GM04503 (cell line): Measurements from ENCODE around the gene P2RY6.

ENCODE experiments used
- DNase-seq: peaks from one replicate; pipeline ENCODE4 v3.0.0-alpha.2; 2012; ENCODE audit warnings: low read depth

The P2RY6 gene

DNA sequence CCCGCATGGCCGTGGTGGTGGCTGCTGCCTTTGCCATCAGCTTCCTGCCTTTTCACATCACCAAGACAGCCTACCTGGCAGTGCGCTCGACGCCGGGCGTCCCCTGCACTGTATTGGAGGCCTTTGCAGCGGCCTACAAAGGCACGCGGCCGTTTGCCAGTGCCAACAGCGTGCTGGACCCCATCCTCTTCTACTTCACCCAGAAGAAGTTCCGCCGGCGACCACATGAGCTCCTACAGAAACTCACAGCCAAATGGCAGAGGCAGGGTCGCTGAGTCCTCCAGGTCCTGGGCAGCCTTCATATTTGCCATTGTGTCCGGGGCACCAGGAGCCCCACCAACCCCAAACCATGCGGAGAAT is 25.1 kb downstream of the P2RY6 start:
- DNase-seq: no peak

DNA sequence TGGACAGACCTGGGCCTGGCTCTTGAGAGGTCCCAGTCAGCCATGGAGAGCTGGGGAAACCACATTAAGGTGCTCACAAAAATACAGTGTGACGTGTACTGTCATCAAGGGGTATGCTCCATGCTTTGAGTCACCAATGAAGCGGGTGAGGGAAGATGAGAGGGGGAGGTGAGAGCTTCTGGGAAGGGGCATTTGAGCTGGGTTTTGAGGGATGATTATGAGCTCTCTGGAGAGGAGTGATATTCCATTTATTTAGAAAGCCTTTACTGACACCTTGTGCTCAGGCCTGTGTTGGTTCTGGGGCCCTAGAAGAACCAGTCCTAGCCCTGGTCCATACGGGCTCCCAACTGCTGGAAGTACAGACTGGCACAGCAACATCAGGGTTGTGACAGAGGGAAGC is 25.6 kb downstream of the P2RY6 start:
- no peak for DNase-seq

DNA sequence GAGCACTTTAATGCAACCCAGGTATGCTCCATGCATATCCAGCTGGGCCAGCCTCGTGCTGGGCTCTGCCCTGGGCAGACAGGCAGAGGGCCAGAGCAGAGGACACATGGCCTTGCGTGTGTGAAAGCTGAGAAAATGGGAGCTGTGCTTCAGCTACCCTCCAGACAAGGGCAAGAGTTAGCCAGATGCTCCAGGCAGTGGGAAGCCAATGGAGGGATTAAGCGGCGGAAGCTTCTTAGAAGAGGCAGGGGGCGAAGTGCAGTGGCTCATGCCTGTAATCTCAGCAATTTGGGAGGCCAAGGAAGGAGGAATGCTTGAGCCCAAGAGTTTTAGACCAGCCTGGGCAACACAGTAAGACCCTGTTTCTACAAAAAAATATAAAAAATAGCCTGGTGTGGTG is 26.1 kb downstream of the P2RY6 start:
- no peak for DNase-seq

DNA sequence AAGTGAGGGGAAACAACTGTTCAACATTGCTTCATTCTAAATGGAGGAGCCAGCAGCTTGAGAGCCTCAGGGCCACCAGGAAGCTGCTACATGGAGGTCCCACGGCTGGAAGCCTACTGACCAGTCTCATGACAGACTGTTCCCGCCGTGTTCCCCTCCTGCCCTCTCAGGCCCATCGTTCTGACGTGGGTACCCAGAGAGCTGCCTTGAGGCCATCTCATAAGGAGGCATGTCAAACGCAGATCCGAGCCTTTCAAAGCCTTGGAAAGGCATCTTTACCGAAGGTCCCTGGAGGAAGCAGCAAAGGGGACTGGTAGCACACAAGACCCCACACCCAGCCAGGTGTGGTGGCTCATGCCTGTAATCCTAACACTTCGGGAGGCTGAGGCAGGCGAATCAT is 27.6 kb downstream of the P2RY6 start:
- no peak for DNase-seq

DNA sequence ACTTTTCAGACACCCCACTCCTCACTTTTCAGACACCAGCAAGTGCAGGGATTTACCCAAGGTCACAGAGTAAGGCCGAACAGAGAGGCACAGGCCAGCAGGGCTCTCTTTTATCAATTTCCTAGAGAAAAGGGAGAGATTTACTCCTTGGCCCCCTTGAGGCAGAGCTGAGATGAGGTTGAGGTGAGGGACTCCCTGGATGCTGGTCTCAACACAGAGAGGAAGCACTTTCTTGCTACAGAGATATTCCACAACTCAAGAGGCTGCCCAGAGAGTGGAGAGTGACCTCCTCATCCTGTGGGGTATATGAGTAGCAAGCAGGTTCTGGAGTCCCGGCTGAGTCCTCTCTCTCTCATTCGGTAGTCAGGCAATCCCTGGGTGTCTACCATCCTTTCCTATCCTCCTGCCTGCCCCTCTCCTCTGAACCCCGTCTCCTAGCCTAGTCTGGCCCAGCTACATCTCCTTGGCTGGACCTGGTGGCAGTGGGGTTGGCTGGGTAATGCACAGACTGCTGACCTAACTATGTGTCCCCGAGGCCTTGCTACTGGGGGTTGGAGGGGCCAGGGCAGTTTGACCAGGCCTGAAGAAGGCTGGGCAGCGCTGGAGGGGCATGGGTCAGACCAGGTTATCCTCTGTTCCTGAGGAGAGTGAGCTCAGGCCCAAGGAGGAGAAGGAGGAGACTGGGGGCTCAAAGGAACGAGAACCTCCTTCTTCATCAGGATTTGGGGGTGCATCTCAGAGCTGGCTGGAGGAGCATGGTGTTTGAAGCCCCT is 34.1 kb downstream of the P2RY6 start:
- DNase-seq: no peak

DNA sequence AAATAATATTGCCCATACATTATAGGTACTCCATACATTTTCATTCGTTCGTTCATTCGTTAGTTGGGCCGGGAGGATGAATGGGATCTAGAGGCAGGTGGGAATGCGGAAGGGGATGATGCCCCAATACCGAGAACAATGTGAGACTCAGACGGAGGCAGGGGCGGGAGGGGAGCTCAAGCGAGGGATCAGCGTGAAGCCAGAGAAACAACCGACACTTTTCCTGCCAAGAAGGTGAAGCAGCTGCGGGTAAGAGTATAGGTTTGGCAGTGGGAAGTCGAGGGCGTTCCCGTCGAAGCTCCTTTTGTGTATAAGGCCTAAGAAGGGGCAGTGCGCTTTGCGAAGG is 34.8 kb downstream of the P2RY6 start:
- DNase-seq: no peak

DNA sequence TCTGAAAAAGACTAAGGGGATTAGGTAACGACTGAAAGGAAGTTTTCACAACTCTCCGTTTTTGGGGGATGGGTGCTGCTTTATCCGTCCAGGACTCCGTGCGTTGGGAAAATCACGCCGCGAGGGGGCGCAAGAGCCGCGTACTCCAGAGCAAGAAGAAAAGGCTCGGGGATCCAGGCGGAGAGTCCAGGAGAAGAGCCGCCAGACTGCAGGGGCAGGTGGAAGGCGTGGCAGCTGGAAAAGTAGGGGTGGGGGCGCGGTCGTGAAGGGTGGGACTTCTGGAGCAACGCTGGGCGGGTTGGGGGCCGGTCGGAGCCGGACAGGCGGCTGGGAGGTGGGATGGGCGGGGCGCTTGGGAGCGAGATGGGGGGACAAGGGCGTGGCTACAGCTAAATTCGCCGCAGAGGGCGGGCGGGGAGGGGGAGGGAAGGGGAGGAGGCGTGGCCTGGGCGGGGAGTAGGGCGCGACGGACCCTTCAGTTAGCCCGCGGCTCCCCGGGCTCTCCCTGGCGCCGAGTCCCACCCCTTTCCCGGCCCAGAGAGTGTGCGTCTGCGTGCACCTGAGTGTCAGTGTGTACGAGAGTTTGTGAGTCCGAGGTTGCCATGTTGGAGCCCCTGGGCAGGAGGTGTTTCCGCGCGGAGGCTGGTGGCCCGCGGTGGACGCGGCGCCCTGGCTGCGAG is 35.3 kb downstream of the P2RY6 start:
- DNase-seq: no peak

DNA sequence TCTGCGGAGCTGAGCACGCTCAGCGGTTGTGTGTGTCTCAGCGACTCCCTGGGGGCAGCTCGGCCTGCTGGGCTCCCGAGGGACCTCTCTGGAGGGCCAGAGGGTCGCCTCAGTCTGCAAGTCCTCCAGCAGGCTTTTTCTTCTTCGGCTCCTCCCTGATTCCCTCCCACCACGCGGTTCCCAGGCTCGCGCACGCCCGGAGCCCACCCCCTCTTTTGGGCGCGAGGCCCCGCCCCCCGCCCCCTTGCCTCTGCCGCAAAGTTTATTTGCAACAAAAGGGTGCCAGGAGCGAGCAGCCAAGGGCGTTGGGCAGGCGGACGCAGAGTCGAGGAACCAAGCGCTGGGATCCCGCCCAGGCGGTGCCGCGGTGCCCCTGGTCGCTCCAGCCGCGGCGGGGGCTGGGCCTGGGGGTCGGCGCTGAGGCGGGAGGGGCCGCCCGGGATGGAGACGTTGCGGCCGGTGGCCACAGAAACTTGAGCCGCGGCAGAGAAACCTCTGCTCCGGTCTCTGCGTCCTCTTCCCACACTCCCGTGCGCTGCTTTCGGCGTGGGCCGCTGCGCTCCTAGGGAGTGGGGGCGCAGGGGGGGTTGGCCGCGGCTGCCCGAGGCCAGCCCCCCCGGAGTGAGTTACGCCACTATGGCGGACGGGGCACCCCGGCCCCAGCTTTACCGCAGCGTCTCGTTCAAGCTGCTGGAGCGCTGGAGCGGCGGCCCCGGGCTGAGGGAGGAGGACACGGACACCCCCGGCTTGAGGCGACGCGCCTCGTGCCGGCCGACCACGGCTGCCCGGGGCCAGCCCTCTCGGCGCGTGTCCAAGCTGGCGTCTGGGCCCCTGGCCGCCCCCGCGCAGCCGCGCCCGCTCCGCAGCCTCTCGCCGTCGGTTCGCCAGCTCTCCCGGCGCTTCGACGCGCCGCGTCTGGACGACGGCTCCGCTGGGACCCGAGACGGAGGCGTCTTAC is 36.1 kb downstream of the P2RY6 start, which contains the start of gene ARHGEF17:
Gene ARHGEF17 (plus strand): TSS at position 274 of the 958 bp plus-strand sequence. CDS start 363 bp downstream, at position 637.
- no peak for DNase-seq

DNA sequence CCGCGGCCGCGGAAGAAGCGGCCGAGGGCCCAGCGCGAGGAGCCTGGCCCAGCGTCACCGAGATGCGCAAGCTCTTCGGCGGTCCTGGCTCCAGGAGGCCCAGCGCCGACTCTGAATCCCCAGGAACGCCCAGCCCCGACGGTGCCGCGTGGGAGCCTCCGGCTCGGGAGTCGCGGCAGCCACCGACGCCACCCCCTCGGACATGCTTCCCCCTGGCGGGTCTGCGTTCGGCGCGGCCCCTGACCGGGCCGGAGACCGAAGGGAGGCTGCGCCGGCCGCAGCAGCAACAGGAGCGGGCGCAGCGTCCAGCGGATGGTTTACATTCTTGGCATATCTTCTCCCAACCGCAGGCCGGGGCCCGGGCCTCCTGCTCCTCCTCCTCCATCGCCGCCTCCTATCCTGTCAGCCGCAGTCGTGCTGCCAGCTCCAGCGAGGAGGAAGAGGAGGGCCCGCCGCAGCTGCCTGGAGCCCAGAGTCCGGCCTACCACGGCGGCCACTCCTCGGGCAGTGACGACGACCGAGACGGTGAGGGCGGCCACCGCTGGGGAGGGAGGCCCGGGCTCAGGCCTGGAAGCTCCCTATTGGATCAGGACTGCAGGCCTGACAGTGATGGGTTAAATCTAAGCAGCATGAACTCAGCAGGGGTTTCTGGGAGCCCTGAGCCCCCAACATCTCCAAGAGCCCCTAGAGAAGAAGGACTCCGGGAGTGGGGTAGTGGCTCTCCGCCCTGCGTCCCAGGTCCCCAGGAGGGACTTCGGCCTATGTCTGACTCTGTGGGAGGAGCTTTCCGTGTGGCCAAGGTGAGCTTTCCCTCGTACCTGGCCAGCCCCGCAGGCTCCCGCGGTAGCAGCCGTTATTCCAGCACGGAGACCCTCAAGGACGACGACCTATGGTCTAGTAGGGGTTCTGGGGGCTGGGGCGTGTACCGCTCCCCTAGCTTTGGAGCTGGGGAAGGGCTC is 37.1 kb downstream of the P2RY6 start:
- DNase-seq: peak; percentile 92

DNA sequence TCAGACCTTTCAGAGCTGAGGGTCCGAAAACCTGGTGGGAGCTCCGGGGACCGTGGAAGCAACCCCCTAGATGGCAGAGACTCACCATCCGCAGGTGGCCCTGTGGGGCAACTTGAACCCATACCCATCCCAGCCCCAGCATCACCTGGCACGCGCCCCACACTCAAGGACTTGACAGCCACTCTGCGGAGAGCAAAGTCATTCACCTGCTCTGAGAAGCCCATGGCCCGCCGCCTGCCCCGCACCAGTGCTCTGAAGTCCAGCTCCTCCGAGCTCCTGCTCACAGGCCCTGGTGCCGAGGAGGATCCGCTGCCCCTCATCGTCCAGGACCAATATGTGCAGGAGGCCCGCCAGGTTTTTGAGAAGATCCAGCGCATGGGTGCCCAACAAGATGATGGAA is 37.9 kb downstream of the P2RY6 start:
- no peak for DNase-seq

DNA sequence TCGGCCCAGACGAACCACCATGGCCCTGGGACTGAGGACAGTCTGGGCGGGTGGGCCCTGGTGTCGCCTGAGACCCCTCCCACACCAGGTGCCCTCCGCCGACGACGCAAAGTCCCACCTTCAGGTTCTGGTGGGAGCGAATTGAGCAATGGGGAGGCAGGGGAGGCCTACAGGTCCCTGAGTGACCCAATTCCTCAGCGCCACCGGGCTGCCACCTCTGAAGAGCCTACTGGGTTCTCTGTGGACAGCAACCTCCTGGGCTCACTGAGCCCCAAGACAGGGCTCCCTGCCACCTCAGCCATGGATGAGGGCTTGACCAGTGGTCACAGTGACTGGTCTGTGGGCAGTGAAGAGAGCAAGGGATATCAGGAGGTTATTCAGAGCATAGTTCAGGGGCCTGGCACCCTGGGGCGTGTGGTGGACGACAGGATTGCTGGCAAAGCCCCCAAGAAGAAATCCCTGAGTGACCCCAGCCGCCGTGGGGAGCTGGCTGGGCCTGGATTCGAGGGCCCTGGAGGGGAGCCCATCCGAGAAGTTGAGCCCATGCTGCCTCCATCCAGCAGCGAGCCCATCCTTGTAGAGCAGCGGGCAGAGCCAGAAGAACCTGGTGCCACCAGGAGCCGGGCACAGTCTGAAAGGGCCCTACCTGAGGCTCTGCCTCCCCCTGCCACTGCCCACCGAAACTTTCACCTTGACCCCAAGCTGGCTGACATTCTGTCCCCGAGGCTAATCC is 38.7 kb downstream of the P2RY6 start:
- DNase-seq: no peak

DNA sequence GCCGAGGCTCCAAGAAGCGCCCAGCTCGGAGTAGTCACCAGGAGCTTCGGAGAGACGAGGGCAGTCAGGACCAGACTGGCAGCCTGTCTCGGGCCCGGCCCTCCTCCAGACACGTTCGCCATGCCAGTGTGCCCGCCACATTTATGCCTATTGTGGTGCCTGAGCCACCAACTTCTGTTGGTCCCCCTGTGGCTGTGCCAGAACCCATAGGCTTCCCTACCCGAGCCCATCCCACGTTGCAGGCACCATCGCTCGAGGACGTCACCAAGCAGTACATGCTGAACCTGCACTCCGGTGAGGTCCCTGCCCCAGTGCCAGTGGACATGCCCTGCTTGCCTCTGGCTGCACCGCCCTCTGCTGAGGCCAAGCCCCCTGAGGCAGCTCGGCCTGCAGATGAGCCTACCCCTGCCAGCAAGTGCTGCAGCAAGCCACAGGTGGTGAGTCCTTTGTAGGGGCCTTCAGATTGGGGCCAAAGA is 39.3 kb downstream of the P2RY6 start:
- no peak for DNase-seq

DNA sequence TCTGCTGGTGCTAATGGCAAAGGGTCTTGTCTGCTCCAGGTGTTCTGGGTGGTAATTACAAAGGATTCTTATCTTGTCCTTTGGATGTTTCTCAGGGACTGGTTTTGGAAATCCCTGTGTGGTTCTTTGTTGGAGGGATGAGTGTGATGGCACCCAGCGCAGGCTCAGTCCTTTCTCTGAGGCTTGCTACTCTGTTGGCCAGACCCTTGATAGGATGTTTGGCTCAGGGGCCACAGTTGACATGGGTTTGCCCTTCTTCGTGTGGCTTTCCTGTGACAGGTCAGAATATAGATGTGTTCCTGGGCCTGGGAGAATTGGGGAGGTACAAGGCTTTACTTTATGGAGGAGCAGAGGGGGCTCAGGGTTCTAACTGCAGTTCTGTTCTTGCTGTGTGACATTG is 39.9 kb downstream of the P2RY6 start:
- DNase-seq: no peak

DNA sequence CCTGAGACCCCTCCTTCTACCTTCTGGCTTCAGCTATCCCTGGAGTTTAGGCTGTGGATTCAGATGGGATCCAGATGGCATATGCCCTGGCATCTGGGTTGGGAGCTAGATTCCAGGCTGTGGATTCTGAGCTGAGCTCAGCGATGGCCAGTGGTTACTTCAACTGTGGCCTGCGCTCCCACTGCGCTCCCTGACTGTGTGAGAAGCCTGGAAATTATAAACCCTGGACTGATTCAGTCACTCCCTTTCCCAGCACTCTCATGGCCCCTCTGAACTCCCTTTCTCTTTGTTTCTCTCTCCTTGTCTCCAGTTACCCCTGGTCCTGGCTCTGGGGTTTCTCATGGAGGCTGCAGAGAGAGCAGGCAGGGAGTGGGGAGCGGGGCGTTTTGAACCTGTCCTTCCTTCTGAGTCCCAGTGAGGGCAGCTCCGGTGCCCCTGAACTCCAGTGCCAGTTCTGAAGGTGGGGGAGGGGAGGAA is 40.8 kb downstream of the P2RY6 start:
- DNase-seq: no peak

DNA sequence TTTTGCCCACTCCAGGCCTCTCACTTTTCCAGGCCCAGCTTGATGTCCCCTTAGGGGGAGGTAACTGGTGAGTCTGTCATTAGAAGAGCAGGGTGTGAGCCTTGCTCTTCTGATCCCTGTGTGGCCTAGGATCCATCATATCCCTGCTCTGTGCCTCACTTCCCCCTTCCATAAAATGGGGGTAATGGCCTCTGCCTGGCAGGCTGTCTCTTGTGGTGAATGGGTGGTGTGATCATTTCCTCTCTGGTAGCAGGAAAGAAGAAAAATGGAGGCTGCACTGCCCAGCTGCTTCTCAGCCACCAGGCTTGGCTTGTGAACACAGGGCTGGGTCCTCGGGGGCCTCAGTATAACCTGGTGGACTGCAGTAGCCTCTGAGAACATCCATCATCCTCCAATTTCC is 41.5 kb downstream of the P2RY6 start:
- DNase-seq: no peak

DNA sequence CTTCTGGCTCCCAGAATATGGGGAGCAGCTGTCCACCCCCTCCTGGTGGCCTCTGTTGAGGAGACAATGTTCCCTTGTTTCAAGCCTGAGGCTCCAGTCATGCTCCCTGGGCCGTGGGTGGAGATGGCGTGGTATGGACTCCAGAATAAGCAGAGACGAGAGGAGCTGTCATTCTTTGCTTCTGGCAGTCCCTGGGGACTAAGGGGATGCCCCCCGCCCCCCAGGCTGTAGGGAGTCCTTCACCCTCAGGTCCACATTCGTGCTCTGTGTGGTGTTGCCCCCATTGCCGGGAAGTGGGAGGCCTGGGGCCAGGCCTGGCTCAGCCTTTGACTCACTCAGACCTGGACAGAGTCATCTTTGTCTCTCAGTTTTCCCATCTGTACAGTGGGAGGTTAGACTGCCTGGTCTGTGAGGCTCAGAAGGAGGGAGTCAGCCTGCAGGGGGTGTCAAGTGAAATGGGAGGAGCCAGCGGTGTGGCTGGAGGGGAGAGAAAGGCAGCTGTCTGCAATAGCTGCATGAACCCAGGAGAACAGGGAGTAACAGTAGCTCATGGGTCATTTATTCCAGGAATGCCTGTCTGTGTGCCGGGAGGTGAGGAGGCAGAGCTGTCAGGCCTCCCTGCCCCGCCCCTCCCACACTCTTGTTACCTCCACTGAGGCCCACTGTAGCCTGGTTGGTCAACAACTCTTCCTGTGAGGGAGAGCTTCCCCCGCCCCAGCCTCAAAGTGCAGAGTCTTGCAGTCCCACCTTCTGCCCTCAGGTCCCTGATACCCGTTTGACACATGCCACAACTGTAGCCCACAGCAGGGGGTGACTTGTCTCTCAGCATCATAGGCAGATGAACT is 42.2 kb downstream of the P2RY6 start:
- DNase-seq: no peak

DNA sequence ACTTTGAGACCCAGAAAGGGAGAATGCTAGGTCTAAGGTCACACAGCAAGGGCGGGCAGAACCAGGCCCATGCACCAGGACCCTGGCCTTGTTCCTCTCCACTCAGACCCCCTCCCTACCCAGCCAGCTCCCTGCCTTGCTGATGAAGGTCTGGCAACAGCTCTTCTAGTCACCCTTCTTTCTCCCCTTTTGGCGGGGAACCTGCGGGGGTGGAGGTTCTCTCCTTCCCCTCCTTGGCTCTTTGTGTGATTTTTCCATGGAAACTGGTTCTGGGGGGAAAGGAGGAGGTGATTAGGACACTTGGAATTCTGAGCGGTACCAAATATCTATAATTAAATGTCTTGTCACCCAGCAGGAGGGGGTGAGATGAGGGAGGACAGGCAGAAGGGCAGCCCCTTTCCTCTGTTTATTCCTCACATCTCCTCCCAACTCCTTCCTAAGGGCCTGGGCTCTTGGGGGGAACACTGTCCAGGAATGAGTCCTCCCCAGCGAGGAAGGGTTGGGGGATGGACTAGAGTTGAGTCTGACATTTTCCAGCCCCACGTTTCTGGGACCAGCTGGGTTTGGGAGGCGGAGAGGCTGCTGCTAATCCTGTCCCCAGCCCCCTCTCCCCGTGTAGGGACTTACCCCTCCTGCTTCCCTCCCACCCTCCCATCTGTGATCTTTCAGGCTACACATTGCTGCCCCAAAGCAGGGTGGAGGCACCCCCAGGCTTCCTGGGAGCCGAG is 43.3 kb downstream of the P2RY6 start:
- DNase-seq: no peak

DNA sequence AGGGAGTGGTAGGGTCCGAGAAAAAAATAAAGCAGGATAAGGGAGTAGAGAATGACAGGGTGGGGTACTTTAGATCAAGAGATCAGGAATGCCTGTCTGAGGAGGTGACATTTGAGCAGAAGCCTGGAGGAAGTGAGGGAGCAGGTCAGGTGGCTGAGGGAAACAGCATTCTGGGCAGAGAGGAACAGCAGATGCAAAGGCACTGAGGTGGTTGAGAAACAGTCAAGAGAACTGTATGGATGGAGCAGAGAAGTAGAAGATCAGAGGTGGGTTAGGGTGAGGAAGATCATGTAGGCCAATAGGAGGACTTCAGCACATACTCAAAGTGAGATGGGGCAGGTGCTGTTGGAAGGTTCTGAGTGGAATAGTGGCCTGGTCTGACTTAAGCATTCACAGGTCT is 44.3 kb downstream of the P2RY6 start:
- no peak for DNase-seq

DNA sequence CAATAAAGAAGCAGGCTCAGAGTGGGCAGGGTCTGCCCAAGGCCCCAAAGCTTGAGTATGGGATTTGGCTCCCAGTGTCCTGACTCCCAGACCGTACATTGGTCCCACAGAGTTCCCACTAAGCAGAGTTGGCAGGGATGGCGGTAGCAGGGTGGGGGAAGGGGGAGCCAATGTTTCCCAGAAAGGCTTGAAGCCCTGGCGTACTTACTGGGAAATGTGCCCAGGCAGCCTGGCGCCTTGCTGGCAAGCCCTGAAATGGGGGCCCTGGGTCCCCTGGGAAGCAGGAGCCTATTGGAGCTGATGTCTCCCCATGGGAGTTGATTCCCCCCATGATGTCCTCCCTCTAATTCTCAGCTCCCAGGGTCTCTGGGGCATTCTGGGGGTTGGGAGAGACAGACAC is 45.2 kb downstream of the P2RY6 start:
- no peak for DNase-seq
